Activated CD4-positive, alpha-beta T cell treated with anti-CD3 and anti-CD28 coated beads, Interleukin-2, amount 10 ng/mL, durations not matched to agents 7 days and 5 days (primary cell): ENCODE data around the gene NAA60. TPM values are rescaled to one million over a fixed set of nuclear protein-coding genes. Genes with fewer than 3 reads are reported as not detected.
"Not testable (repeated sequence)": the region's sequence is repeated elsewhere in the genome, so short reads cannot be mapped to it uniquely, and the experiment has no call there.

Source experiments
- CTCF ChIA-PET: fragments of 350-600 bp; sonication (Branson Sonifier 250); formaldehyde crosslinking; loops from one replicate; lab custom pipeline; 2021; ENCODE audit warnings: antibody characterized with exemption; lab: Charles Lee
- POLR2A ChIA-PET: fragments of 350-600 bp; sonication (Branson Sonifier 250); formaldehyde crosslinking; loops from one replicate; lab custom pipeline; 2021; ENCODE audit warnings: antibody characterized with exemption; lab: Charles Lee
- DNase-seq: peaks from one replicate; pipeline ENCODE4 v3.0.0-alpha.2; 2020
- H3K27ac Mint-ChIP-seq: one replicate; pipeline ENCODE4 v1.8.0; 2021; ENCODE audit warnings: mild to moderate bottlenecking, moderate library complexity, mixed read lengths
- H3K27me3 Mint-ChIP-seq: one replicate; pipeline ENCODE4 v1.8.0; 2021; ENCODE audit warnings: mixed read lengths
- H3K36me3 Mint-ChIP-seq: one replicate; pipeline ENCODE4 v1.8.0; 2021; ENCODE audit warnings: low read depth, mixed read lengths
- H3K4me1 Mint-ChIP-seq: one replicate; pipeline ENCODE4 v1.8.0; 2021; ENCODE audit warnings: mixed read lengths
- H3K4me3 Mint-ChIP-seq: one replicate; pipeline ENCODE4 v1.8.0; 2021; ENCODE audit warnings: mild to moderate bottlenecking, moderate library complexity, mixed read lengths
- H3K9me3 Mint-ChIP-seq: one replicate; pipeline ENCODE4 v1.8.0; 2021; ENCODE audit warnings: mixed read lengths
- total RNA-seq, 2 experiments: library from RNA; stranded (reverse); gene quantifications; one replicate each; pipeline ENCODE4 v1.2.3, GENCODE V29; 2021

Gene NAA60
- total RNA-seq, 2 experiments from 2014 or later: 42.6 to 59.1 TPM

DNA sequence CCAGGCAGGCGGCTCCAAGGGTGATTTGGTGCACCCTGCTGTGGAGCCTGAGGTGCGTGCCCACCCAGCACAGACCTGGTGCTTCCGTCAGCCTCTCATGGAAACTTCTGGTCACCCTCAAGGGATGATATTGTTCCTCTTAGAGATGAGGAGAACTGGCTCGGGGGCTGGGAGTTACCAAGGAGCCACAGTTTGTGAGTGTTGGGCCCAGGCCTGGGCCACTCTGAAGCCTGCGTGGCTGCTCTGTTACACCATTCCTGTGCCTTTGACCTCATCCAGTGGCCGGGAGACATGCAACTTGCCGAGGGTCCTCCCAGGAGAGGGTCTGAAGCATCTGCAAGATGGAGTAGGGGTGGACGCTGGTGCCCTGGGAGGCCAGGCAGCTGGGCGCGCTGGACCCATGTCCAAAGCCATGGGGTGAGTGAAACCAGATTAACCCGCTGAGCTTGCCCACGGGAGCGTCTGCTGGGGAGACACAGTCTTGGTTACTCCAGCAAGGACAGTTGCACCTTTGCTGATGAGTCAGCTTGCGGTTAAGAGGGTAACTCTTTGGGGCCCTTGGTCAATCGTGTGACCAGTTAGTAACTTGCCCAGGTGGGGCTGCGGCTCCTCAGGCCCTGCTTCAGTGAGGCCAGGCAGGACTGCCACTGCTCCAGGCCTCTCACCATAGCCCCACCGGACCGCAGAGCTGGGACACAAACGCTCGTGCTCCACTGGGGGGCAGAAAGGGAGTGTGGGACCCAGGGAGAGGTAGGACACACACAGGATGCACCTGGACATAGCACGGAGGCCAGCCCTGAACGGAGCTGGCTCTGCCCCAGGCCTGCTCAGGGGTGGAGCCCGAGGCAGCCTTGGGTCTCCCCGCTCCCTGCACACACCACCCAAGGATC is 44.3 kb downstream of the NAA60 start:
- no peaks in the 10 kb centered on the region for H3K4me1 Mint-ChIP-seq
- POLR2A ChIA-PET: no interaction called here
- H3K36me3 Mint-ChIP-seq: peaks cover 11% of the 10 kb centered on the region
- H3K4me3 Mint-ChIP-seq: no peak overlapping the region
- H3K27ac Mint-ChIP-seq: no peak overlapping the region
- CTCF ChIA-PET: interaction anchor here (1.8 kb wide), 1 partner anchor 10 kb away, joined by 5 read pairs; no protein-coding TSS in a partner anchor
- DNase-seq: no peak
- H3K27me3 Mint-ChIP-seq: no peaks in the 10 kb centered on the region
- H3K9me3 Mint-ChIP-seq: no peaks in the 10 kb centered on the region

DNA sequence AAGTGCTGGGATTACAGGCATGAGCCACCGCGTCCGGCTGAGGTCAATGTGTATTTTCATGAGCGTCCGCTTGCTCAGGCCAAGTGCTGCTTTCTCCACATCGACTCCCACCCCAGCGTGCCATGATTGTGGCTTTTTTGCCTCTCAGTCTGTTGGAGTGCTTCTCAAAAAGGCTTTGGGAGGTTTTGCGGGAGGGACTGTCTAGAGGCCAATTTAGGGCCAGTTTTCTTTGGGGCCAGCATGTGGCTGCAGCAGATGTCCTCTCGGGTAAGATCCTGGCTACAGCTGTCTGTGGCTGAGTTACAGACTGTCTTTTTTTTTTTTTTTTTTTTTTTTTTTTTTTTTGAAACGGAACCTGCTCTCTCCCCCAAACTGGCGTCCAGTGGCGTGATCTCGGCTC is 45.3 kb downstream of the NAA60 start:
- H3K27ac Mint-ChIP-seq: no peak overlapping the region
- no peaks in the 10 kb centered on the region for H3K27me3 Mint-ChIP-seq
- no peaks in the 10 kb centered on the region for H3K9me3 Mint-ChIP-seq
- H3K4me1 Mint-ChIP-seq: no peaks in the 10 kb centered on the region
- H3K36me3 Mint-ChIP-seq: peaks cover 1% of the 10 kb centered on the region
- CTCF ChIA-PET: no interaction called here
- H3K4me3 Mint-ChIP-seq: no peak overlapping the region
- no peak for DNase-seq
- POLR2A ChIA-PET: interaction anchor here (0.6 kb wide), 1 partner anchor 333 kb away, joined by 3 read pairs; no protein-coding TSS in a partner anchor

DNA sequence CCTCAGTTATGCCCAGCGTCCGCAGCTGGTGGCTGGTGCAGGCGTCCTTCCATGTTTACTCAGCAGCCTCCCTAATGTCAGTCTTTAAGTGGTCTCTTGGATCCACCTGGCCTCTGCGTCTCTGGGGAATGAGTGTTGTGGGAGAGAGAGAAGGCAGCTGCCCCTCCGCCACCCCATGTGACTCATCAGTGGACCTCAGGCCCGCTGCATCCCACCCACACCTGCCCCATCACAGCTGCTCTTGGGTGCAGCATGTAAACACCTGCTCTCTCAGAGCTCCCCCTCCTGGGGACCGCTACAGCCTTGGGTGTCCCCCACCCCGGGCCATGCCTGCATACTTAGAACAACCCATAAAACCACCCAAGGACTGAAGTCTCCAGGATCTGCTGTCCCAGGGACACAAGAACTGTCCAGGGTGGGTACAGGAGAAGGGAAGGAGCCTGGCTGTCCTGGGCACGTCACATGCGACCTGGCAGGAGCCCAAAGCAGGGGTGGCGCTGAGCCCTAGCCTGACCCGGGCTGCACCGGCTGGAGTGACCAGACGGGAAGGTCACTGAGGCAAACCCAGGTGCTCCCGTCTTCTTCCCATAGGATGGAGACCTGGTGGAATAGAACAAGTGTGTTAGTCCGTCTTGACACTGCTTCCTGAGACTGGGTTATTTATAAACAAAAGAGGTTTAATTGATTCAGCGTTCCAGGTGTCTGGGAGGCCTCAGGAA is 47.6 kb downstream of the NAA60 start:
- H3K27me3 Mint-ChIP-seq: no peaks in the 10 kb centered on the region
- H3K27ac Mint-ChIP-seq: no peak overlapping the region
- H3K4me3 Mint-ChIP-seq: no peak overlapping the region
- ChIA-PET CTCF (interaction anchor here (0.6 to 1.1 kb wide), 2 partner anchors 12 to 488 kb away, joined by 3 read pairs; no protein-coding TSS in a partner anchor), POLR2A (no interaction called here)
- no peaks in the 10 kb centered on the region for H3K36me3 Mint-ChIP-seq
- no peak for DNase-seq
- H3K4me1 Mint-ChIP-seq: no peaks in the 10 kb centered on the region
- no peaks in the 10 kb centered on the region for H3K9me3 Mint-ChIP-seq

DNA sequence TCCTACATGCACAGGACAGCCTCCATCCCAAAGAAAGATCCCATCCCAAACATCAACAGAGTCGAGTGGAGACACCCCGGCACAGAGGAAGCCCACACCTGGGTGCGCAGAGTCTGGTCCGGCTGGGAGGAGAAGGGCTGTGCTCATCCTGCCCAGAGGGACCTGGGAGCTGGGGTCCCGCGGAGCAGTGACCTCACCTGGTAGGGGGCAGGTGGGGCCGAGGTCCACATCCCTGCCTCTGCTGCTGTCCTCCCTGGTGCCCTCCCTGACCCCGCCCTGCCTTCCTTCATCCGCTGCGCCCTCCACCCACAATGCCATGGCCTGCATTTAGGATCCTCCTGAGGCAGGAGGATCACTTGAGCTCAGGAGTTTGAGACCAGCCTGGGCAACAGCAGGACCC is 48.9 kb downstream of the NAA60 start:
- ChIA-PET CTCF (interaction anchor here (1.1 kb wide), 1 partner anchor 40 kb away, joined by 3 read pairs; no protein-coding TSS in a partner anchor), POLR2A (no interaction called here)
- peak overlapping the region; percentile 41 for H3K27ac Mint-ChIP-seq
- no peaks in the 10 kb centered on the region for H3K4me1 Mint-ChIP-seq
- DNase-seq: no peak
- H3K27me3 Mint-ChIP-seq: no peaks in the 10 kb centered on the region
- no peak overlapping the region for H3K4me3 Mint-ChIP-seq
- H3K36me3 Mint-ChIP-seq: no peaks in the 10 kb centered on the region
- H3K9me3 Mint-ChIP-seq: no peaks in the 10 kb centered on the region

DNA sequence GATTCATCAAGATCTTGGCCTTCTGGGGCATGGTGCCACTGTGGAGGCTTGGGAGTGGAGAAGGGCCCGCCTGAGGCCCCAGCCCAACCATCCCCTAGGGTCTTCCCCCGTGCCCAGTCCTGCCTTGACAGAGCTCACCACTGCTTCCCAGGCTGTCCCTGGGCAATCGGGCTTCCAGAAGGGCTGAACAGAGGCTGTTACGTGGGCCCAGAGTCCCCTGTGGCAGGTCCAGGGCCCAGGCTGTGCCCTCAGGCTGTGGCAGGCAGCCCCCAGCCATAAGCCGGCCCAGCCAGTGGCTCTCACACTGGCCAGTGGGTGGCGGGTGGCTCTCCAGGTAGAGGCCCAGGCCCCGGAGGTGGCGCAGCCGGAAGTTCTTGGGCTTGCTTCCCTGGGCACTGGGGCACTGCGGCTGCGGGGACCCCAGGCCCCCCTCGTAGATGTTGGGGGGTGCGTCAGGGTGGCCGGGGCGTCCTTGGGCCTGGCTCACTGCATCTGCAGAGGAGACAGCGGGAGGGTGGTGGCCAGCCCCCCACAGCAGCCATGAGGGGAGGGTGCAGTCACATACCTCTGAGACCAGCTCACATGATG is 51.0 kb downstream of the NAA60 start:
- no peak overlapping the region for H3K27ac Mint-ChIP-seq
- POLR2A ChIA-PET: no interaction called here
- H3K4me1 Mint-ChIP-seq: peaks cover 3% of the 10 kb centered on the region
- no peak overlapping the region for H3K4me3 Mint-ChIP-seq
- no peaks in the 10 kb centered on the region for H3K9me3 Mint-ChIP-seq
- DNase-seq: no peak
- CTCF ChIA-PET: no interaction called here
- H3K27me3 Mint-ChIP-seq: no peaks in the 10 kb centered on the region
- no peaks in the 10 kb centered on the region for H3K36me3 Mint-ChIP-seq

DNA sequence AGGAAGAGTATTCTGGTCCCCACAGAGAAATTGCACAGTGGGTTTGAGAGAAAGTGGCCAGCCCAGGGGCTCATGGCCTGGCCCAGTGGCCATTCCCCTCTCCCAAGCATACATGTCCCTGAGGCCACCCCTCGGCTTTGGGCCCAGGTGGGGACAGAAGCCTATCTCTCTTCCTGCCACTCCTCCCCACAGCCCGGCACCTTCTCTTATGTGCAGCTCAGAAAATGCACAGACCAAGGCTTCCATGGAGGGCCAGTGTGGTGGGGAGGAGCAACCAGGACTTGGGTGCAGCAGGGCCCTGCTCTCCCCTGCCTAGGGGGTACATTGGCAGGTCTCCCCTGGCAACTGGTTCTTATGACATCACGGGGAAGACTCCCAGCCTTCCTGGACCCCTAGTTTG is 51.7 kb downstream of the NAA60 start, which contains the start of gene C16orf90:
C16orf90 (minus strand) TSS at position 314 of the 400 bp plus-strand sequence; CDS start at position 246, 68 bp downstream.
- Mint-ChIP-seq H3K36me3 (no peaks in the 10 kb centered on the region), H3K9me3 (no peaks in the 10 kb centered on the region), H3K27ac (no peak within 1 kb of the TSS), H3K4me3 (no peak within 1 kb of the TSS), H3K27me3 (no peaks in the 10 kb centered on the region), H3K4me1 (peaks cover 6% of the 10 kb centered on the region)
- DNase-seq: no peak
- CTCF ChIA-PET: no interaction called here
- POLR2A ChIA-PET: no interaction called here

DNA sequence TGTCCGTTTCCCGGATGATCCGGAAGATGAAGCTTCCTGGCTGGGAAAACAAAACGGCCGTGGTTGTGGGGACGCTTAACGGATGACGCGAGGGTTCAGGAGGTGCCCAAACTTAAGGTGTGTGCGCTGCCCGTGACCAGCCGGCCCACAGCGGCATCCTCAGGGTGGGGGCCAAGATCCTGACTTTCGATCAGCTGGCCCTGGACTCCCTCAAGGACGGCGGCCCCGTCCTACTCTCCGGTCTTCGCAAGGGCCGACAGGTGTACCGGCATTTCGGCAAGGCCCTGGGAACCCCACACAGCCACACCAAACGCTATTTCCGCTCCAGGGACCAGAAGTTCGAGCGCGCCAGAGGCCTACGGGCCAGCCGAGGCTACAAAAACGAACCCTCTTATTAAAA is 52.9 kb downstream of the NAA60 start:
- H3K9me3 Mint-ChIP-seq: no peaks in the 10 kb centered on the region
- no peak overlapping the region for H3K4me3 Mint-ChIP-seq
- no peak overlapping the region for H3K27ac Mint-ChIP-seq
- ChIA-PET CTCF (no interaction called here), POLR2A (no interaction called here)
- peaks cover 6% of the 10 kb centered on the region for H3K36me3 Mint-ChIP-seq
- no peaks in the 10 kb centered on the region for H3K27me3 Mint-ChIP-seq
- no peak for DNase-seq
- H3K4me1 Mint-ChIP-seq: peaks cover 17% of the 10 kb centered on the region

DNA sequence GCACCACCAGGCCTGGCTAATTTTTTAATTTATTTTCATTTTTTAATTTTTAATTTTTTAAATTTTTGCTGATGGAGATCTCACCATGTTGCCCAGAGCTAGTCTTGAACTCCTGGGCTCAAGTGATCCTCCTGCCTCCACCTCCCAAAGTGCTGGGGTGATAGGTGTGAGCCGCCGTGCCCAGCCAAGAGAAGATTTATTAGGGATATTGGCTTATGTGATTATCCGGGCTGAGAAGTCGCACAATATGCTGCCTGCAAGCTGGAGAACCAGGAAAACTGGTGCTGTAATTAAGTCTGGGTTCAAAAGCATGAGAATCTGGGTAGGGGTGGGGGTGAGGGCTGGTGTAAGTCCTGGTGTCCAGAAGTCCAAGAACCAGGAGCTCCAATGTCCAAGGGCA is 54.3 kb downstream of the NAA60 start:
- Mint-ChIP-seq H3K4me1 (peaks cover 30% of the 10 kb centered on the region), H3K9me3 (no peaks in the 10 kb centered on the region), H3K36me3 (peaks cover 10% of the 10 kb centered on the region), H3K27ac (no peak overlapping the region), H3K27me3 (no peaks in the 10 kb centered on the region), H3K4me3 (no peak overlapping the region)
- POLR2A ChIA-PET: no interaction called here
- CTCF ChIA-PET: interaction anchor here (1.2 kb wide), 1 partner anchor 11 kb away, joined by 5 read pairs; no protein-coding TSS in a partner anchor
- DNase-seq: no peak

DNA sequence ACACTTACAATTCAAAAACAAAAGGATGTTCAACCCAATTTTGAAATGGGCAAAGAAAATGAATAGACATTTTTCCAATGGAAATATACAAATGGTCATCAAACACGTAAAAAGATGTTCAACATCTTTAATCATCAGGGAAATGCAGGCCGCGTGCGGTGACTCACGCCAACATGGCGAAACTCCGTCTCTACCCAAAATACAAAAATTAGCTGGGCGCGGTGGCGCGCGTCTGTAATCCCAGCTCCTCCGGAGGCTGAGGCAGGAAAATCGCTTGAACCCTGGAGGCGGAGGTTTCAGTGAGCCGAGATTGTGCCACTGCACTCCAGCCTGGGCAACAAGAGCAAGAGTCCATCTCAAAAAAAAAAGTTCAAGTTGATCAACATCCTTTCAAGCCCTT is 55.5 kb downstream of the NAA60 start:
- no peak overlapping the region for H3K4me3 Mint-ChIP-seq
- H3K4me1 Mint-ChIP-seq: peaks cover 40% of the 10 kb centered on the region
- H3K27me3 Mint-ChIP-seq: no peaks in the 10 kb centered on the region
- no peaks in the 10 kb centered on the region for H3K9me3 Mint-ChIP-seq
- H3K36me3 Mint-ChIP-seq: peaks cover 10% of the 10 kb centered on the region
- POLR2A ChIA-PET: no interaction called here
- DNase-seq: no peak
- no peak overlapping the region for H3K27ac Mint-ChIP-seq
- CTCF ChIA-PET: interaction anchor here (0.6 to 2.0 kb wide), 3 partner anchors 9 to 422 kb away, joined by 3 to 5 read pairs (median 4); no protein-coding TSS in a partner anchor

DNA sequence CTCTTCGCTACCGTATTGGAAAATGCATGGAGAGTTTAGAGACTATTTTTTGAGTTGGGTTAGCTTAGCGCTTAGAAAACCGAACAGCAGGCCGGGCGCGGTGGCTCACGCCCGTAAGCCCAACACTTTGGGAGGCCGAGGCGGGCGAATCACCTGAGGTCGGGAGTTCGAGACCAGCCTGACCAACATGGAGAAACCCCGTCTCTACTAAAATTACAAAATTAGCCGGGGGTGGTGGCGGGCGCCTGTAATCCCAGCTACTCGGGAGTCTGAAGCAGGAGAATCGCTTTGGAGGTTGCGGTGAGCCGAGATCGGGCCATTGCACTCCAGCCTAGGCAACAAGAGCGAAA is 57.9 kb downstream of the NAA60 start:
- peak overlapping the region; percentile 98 for H3K27ac Mint-ChIP-seq
- H3K4me3 Mint-ChIP-seq: peak overlapping the region; percentile 97
- peaks cover 31% of the 10 kb centered on the region for H3K36me3 Mint-ChIP-seq
- H3K9me3 Mint-ChIP-seq, H3K27me3 Mint-ChIP-seq, DNase-seq, POLR2A ChIA-PET: not testable (repeated sequence)
- CTCF ChIA-PET: interaction anchor here (0.6 to 1.6 kb wide), 2 partner anchors 9 to 20 kb away, joined by 3 read pairs; no protein-coding TSS in a partner anchor
- peaks cover 62% of the 10 kb centered on the region for H3K4me1 Mint-ChIP-seq

DNA sequence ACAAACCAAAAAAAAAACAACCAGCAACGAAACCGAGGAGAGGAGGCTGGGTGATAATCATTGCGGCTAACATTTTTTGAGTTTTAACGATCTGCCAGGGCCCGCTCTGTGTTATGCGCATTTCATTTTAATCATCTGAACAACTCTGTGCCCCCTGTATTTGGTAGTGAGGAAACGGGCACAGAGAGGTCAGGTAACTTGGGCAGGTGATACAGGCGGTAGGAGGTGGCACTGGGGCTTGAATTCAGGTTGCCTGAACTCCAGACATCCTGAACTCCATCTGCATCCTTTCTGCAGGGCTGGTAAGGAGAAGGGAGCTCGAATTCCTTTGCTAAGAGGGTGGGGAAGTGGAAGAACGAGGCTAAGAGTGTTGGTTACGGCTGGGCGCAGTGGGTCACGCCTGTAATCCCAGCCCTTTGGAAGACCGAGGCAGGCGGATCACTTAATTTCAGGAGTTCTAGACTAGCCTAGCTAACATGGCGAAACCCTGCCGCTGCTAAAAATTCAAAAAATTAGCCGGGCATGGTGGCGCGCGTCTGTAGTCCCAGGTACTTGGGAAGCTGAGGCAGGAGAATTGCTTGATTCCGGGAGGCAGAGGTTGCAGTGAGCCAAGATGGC is 58.4 kb downstream of the NAA60 start:
- DNase-seq: no peak
- peaks cover 31% of the 10 kb centered on the region for H3K36me3 Mint-ChIP-seq
- H3K4me1 Mint-ChIP-seq: peaks cover 62% of the 10 kb centered on the region
- peak overlapping the region; percentile 98 for H3K27ac Mint-ChIP-seq
- H3K9me3 Mint-ChIP-seq: no peaks in the 10 kb centered on the region
- peak overlapping the region; percentile 97 for H3K4me3 Mint-ChIP-seq
- no peaks in the 10 kb centered on the region for H3K27me3 Mint-ChIP-seq
- ChIA-PET POLR2A (interaction anchor here (0.6 kb wide), 1 partner anchor 99 kb away, joined by 3 read pairs; no protein-coding TSS in a partner anchor), CTCF (interaction anchor here (0.6 to 1.6 kb wide), 3 partner anchors 8 to 243 kb away, joined by 3 read pairs; no protein-coding TSS in a partner anchor)

DNA sequence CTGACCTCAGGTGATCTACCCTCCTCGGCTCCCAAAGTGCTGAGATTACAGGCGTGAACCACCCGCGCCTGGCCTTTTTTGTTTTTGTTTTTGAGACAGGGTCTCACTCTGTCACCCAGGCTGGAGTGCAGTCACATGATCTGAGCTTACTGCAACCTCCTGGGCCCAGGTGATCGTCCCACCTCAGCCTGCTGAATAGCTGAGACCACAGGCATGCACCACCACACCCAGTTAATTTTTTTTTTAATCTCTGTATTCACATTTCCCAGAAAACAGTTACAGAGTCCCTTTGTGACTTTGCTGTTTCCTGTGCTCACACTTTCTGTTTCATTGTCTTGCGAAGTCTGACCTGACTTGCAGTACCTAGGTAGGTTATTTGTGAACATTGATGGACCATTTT is 60.0 kb downstream of the NAA60 start:
- Mint-ChIP-seq H3K4me3 (peak overlapping the region; percentile 73), H3K9me3 (peaks cover 2% of the 10 kb centered on the region), H3K27ac (peak overlapping the region; percentile 98), H3K4me1 (peaks cover 72% of the 10 kb centered on the region), H3K36me3 (peaks cover 46% of the 10 kb centered on the region), H3K27me3 (no peaks in the 10 kb centered on the region)
- ChIA-PET POLR2A (interaction anchor here (0.6 to 0.8 kb wide), 2 partner anchors 41 to 369 kb away, joined by 3 to 4 read pairs; partner anchors contain the start of gene ZNF213), CTCF (no interaction called here)
- DNase-seq: peak; percentile 84
